ENCODE data around the gene H1-8.
"Not testable (repeated sequence)": the region's sequence is repeated elsewhere in the genome, so short reads cannot be mapped to it uniquely, and the experiment has no call there.

H1-8 gene

GRCh38 chr3:129543156-129543790, at the start of gene H1-8:
H1-8 (plus strand) TSS chr3:129543175; CDS start chr3:129543219, 44 bp downstream.
- Histone ChIP-seq H3K4me1 (ENCODE audit: insufficient read depth, poor library complexity, severe bottlenecking) (no peaks in the 10 kb centered on the region), H3K9me3 (ENCODE audit: severe bottlenecking) (no peaks in the 10 kb centered on the region), H3K36me3 (ENCODE audit: low read depth) (no peaks in the 10 kb centered on the region), H3K27ac (ENCODE audit: poor library complexity, severe bottlenecking) (no peak within 1 kb of the TSS), H3K27me3 (ENCODE audit: insufficient read depth, poor library complexity, severe bottlenecking) (no peaks in the 10 kb centered on the region), H3K4me3 (ENCODE audit: severe bottlenecking) (no peak within 1 kb of the TSS)
- DNase-seq (ENCODE audit: low spot score) = no peak
- TF ChIP-seq CTCF (IDR thresholded peaks at IDR 0.05; ENCODE audit: poor library complexity, severe bottlenecking) = no peak
- no peak for ATAC-seq (ENCODE audit: low read depth)

- TF ChIP-seq CTCF (IDR thresholded peaks at IDR 0.05; ENCODE audit: poor library complexity, severe bottlenecking) = no peak
- H3K27me3 ChIP-seq (ENCODE audit: insufficient read depth, poor library complexity, severe bottlenecking) = no peaks in the 10 kb centered on the region
- DNase-seq (ENCODE audit: low spot score) = no peak
- no peaks in the 10 kb centered on the region for H3K9me3 ChIP-seq (ENCODE audit: severe bottlenecking)
- H3K36me3 ChIP-seq (ENCODE audit: low read depth) = peaks cover 5% of the 10 kb centered on the region
- H3K4me1 ChIP-seq (ENCODE audit: insufficient read depth, poor library complexity, severe bottlenecking) = peaks cover 8% of the 10 kb centered on the region
- H3K4me3 ChIP-seq (ENCODE audit: severe bottlenecking) = no peak overlapping the region
- no peak for ATAC-seq (ENCODE audit: low read depth)
- no peak overlapping the region for H3K27ac ChIP-seq (ENCODE audit: poor library complexity, severe bottlenecking)
These were observed 49.8 kb upstream of the H1-8 start for GRCh38 chr3:129493206-129493605.

- H3K4me1 ChIP-seq (ENCODE audit: insufficient read depth, poor library complexity, severe bottlenecking); H3K9me3 ChIP-seq (ENCODE audit: severe bottlenecking); DNase-seq (ENCODE audit: low spot score); H3K4me3 ChIP-seq (ENCODE audit: severe bottlenecking); H3K27me3 ChIP-seq (ENCODE audit: insufficient read depth, poor library complexity, severe bottlenecking); ATAC-seq (ENCODE audit: low read depth); H3K36me3 ChIP-seq (ENCODE audit: low read depth): not testable (repeated sequence)
- peak overlapping the region; percentile 57 for H3K27ac ChIP-seq (ENCODE audit: poor library complexity, severe bottlenecking)
These were observed 48.5 kb upstream of the H1-8 start for GRCh38 chr3:129494499-129494898.

- peak; percentile 87 for ATAC-seq (ENCODE audit: low read depth)
- not testable (repeated sequence) for H3K4me1 ChIP-seq (ENCODE audit: insufficient read depth, poor library complexity, severe bottlenecking); DNase-seq (ENCODE audit: low spot score); H3K9me3 ChIP-seq (ENCODE audit: severe bottlenecking); H3K27me3 ChIP-seq (ENCODE audit: insufficient read depth, poor library complexity, severe bottlenecking); H3K36me3 ChIP-seq (ENCODE audit: low read depth); H3K4me3 ChIP-seq (ENCODE audit: severe bottlenecking)
- H3K27ac ChIP-seq (ENCODE audit: poor library complexity, severe bottlenecking) = peak overlapping the region; percentile 57
These were observed 47.9 kb upstream of the H1-8 start for GRCh38 chr3:129495006-129495639.

GRCh38 chr3:129497876-129498275, 45.1 kb upstream of the H1-8 start:
- H3K27ac ChIP-seq (ENCODE audit: poor library complexity, severe bottlenecking); ATAC-seq (ENCODE audit: low read depth); H3K9me3 ChIP-seq (ENCODE audit: severe bottlenecking); H3K4me1 ChIP-seq (ENCODE audit: insufficient read depth, poor library complexity, severe bottlenecking); H3K27me3 ChIP-seq (ENCODE audit: insufficient read depth, poor library complexity, severe bottlenecking); H3K36me3 ChIP-seq (ENCODE audit: low read depth); H3K4me3 ChIP-seq (ENCODE audit: severe bottlenecking); DNase-seq (ENCODE audit: low spot score): not testable (repeated sequence)

- not testable (repeated sequence) for H3K27me3 ChIP-seq (ENCODE audit: insufficient read depth, poor library complexity, severe bottlenecking); H3K36me3 ChIP-seq (ENCODE audit: low read depth); H3K27ac ChIP-seq (ENCODE audit: poor library complexity, severe bottlenecking); H3K4me1 ChIP-seq (ENCODE audit: insufficient read depth, poor library complexity, severe bottlenecking); DNase-seq (ENCODE audit: low spot score); ATAC-seq (ENCODE audit: low read depth); H3K9me3 ChIP-seq (ENCODE audit: severe bottlenecking); H3K4me3 ChIP-seq (ENCODE audit: severe bottlenecking)
These were observed 44.1 kb upstream of the H1-8 start for GRCh38 chr3:129498603-129499488.

GRCh38 chr3:129499604-129500333, 43.2 kb upstream of the H1-8 start:
- ATAC-seq (ENCODE audit: low read depth) = not testable (repeated sequence)

More at GRCh38 chr3:129499604-129500333, 43.2 kb upstream of the H1-8 start:
- H3K27me3 ChIP-seq (ENCODE audit: insufficient read depth, poor library complexity, severe bottlenecking); DNase-seq (ENCODE audit: low spot score); H3K9me3 ChIP-seq (ENCODE audit: severe bottlenecking); H3K27ac ChIP-seq (ENCODE audit: poor library complexity, severe bottlenecking); H3K36me3 ChIP-seq (ENCODE audit: low read depth); H3K4me3 ChIP-seq (ENCODE audit: severe bottlenecking); H3K4me1 ChIP-seq (ENCODE audit: insufficient read depth, poor library complexity, severe bottlenecking): not testable (repeated sequence)

Measured in RWPE2 (cell line).